ENCODE results near the gene TCEAL4.

Gene TCEAL4

GRCh38 chrX:103585411-103586313, at the start of gene TCEAL4:
TCEAL4 (plus strand) TSS chrX:103585515; CDS start chrX:103586676, 1,161 bp downstream.
- in situ Hi-C loops (cut with MboI; ENCODE audit: low sequenced_read_pairs) = no loop called here

- in situ Hi-C loops (cut with MboI; ENCODE audit: low sequenced_read_pairs) = no loop called here
Measured at GRCh38 chrX:103536071-103536470, 49.2 kb upstream of the TCEAL4 start.

- in situ Hi-C loops (cut with MboI; ENCODE audit: low sequenced_read_pairs) = no loop called here
Measured at GRCh38 chrX:103536732-103537131, 48.6 kb upstream of the TCEAL4 start.

- in situ Hi-C loops (cut with MboI; ENCODE audit: low sequenced_read_pairs) = no loop called here
Measured at GRCh38 chrX:103537871-103538387, 47.4 kb upstream of the TCEAL4 start.

GRCh38 chrX:103538728-103539127, 46.6 kb upstream of the TCEAL4 start:
- in situ Hi-C loops (cut with MboI; ENCODE audit: low sequenced_read_pairs) = no loop called here

- in situ Hi-C loops (cut with MboI; ENCODE audit: low sequenced_read_pairs) = no loop called here
Measured at GRCh38 chrX:103539695-103540094, 45.6 kb upstream of the TCEAL4 start.

GRCh38 chrX:103540145-103540544, 45.2 kb upstream of the TCEAL4 start:
- in situ Hi-C loops (cut with MboI; ENCODE audit: low sequenced_read_pairs) = no loop called here

GRCh38 chrX:103549916-103550315, 35.4 kb upstream of the TCEAL4 start:
- in situ Hi-C loops (cut with MboI; ENCODE audit: low sequenced_read_pairs) = no loop called here

GRCh38 chrX:103550415-103551051, 34.8 kb upstream of the TCEAL4 start:
- in situ Hi-C loops (cut with MboI; ENCODE audit: low sequenced_read_pairs) = no loop called here

- in situ Hi-C loops (cut with MboI; ENCODE audit: low sequenced_read_pairs) = no loop called here
Measured at GRCh38 chrX:103552236-103552635, 33.1 kb upstream of the TCEAL4 start.

- in situ Hi-C loops (cut with MboI; ENCODE audit: low sequenced_read_pairs) = no loop called here
Measured at GRCh38 chrX:103554687-103555424, 30.5 kb upstream of the TCEAL4 start.

- in situ Hi-C loops (cut with MboI; ENCODE audit: low sequenced_read_pairs) = no loop called here
Measured at GRCh38 chrX:103556963-103557612, 28.2 kb upstream of the TCEAL4 start.

- in situ Hi-C loops (cut with MboI; ENCODE audit: low sequenced_read_pairs) = no loop called here
Measured at GRCh38 chrX:103560256-103560655, 25.1 kb upstream of the TCEAL4 start.

GRCh38 chrX:103562801-103563200, 22.5 kb upstream of the TCEAL4 start:
- in situ Hi-C loops (cut with MboI; ENCODE audit: low sequenced_read_pairs) = no loop called here

GRCh38 chrX:103565197-103565596, 20.1 kb upstream of the TCEAL4 start:
- in situ Hi-C loops (cut with MboI; ENCODE audit: low sequenced_read_pairs) = no loop called here

- in situ Hi-C loops (cut with MboI; ENCODE audit: low sequenced_read_pairs) = no loop called here
Measured at GRCh38 chrX:103565752-103566151, 19.6 kb upstream of the TCEAL4 start.

GRCh38 chrX:103571121-103571520, 14.2 kb upstream of the TCEAL4 start:
- in situ Hi-C loops (cut with MboI; ENCODE audit: low sequenced_read_pairs) = no loop called here

GRCh38 chrX:103571726-103572125, 13.6 kb upstream of the TCEAL4 start:
- in situ Hi-C loops (cut with MboI; ENCODE audit: low sequenced_read_pairs) = no loop called here

GRCh38 chrX:103573202-103573601, 12.1 kb upstream of the TCEAL4 start:
- in situ Hi-C loops (cut with MboI; ENCODE audit: low sequenced_read_pairs) = no loop called here

- in situ Hi-C loops (cut with MboI; ENCODE audit: low sequenced_read_pairs) = no loop called here
Measured at GRCh38 chrX:103584596-103584995, 719 bp upstream of the TCEAL4 start.

- in situ Hi-C loops (cut with MboI; ENCODE audit: low sequenced_read_pairs) = no loop called here
Measured at GRCh38 chrX:103586314-103586646, 965 bp downstream of the TCEAL4 start.
